ENCODE measurements around the gene PARP12. TPM values are rescaled to one million over a fixed set of nuclear protein-coding genes. Genes with fewer than 3 reads are reported as not detected.

The PARP12 gene
- polyA plus RNA-seq, 4 donors: 13.4 to 20.6 (median 15.0) TPM

DNA sequence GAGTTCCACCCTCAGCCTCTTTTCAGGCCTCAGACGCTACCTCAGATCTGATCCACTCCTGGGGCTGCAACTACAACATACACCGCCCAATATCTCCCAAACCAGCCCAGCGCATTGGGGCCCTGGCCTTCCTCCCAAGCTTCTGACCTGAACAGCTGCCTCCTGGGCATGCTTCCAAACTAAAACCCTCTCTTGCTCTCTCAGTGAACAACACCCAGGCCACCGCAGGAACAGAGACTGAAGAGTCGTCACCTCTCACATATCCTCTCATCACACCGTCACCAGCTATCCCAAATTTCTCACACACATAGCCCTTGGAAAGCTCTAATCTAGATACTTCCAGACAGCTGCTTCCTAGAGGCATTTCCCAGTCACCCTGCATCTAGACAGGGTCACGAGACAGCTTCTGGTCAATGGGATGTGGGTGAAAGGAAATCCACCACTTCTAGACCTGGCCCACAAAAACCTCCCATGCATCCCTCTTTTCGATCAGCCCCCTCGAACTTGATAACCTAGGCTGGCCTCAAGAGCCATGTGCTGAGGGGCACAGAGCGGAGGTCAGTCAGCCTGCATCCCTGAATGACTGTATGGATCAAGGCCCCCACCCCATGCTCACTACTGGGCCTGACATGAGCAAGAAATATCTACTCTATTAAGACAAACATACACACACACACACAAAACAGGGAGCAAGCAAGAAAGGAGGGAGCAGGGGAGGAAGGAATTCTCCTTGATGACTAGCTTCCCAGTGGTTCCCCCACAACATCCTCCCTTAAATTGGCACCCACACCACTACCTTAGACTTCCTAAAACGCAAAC lies 1.8 kb downstream of the PARP12 start:
- DNase-seq (ENCODE audit: low read depth in 4 of 4, low spot score in 3 of 4): no peak

GRCh38 chr7:140060243-140060630 lies 2.5 kb downstream of the PARP12 start:
- DNase-seq (ENCODE audit: low read depth in 4 of 4, low spot score in 3 of 4): no peak

DNA sequence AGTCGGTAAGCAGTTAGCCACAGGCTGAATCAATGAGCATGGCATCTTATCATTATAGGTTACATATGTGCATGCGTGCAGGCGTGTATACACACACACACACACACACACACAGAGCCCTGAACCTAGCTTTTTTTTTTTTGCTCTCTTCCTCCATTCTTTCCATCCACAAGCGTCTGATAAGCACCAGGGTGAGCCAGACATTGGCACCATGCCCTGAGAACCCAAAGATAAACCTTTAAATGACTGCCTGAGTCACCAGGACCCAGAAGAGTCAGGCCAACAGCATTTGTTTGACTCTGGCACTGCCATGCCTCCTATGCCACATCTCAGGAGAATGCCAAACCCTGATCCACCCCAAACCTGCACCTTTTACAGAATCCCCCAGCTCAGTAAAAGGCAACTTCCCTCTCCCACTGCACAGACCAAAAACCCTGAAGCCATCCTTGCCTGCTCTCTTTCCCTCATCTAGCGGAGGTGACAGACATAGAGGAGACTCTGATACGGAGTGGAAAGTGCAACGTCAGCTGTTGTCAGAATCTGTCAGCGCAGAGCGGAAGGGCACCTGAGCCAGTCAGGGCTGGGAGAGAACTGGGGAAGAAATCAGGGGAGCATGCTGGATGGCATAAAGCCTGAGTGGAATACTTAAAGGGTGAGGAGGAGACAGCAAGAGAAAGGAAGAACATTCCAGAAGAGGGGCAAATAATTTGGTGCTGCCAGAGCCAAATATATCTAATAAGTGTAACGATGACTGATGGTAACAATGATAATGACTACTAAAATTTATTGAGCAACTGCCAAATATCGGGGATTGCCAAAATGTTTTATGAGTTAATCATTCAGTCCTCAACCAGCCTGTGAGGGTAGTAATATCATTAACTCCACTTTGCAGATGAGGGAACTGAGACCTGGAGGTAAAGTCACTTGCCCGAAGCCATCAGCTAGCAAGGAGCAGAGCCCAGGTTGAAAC lies 3.2 kb downstream of the PARP12 start:
- DNase-seq (ENCODE audit: low read depth in 4 of 4, low spot score in 3 of 4): no peak

DNA sequence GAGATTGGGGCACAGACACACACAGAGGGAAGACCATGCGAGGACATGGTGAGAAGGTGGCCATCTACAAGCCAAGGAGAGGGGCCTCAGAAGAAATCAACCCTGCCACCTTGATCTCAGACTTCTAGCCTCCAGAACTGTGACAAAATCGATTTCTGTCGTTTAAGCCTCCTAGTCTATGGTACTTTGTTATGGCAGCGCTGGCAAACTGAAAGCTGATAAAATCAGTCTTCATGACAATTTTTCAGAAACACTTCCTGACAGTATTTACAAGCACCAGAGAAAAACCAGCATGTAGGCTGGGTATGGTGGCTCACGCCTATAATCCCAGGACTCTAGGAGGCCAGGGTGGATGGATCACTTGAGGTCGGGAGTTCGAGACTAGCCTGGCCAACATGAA lies 4.2 kb downstream of the PARP12 start:
- DNase-seq (ENCODE audit: low read depth in 4 of 4, low spot score in 3 of 4): no peak

DNA sequence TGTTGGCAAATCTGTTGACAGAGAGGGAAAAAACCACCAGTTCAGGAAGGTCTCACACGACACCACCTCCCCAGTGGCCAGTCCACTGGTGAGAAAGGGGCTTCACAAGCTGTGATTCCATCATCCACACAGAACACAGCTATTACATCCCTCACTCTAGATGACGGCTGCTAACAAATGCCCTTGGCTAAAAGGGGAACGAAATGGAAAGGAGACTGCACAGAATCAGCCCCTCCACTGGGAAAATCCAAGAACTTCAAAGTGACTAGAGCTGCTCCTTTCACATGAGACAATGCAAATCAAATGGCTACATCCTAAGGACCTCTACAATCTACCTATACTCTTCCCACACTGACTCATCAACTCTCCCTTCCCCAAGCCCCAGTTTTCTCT lies 5.6 kb downstream of the PARP12 start:
- no peak for DNase-seq (ENCODE audit: low read depth in 4 of 4, low spot score in 3 of 4)

- no peak for DNase-seq (ENCODE audit: low read depth in 4 of 4, low spot score in 3 of 4)
Observed at GRCh38 chr7:140056431-140057142, 6.2 kb downstream of the PARP12 start.

GRCh38 chr7:140055833-140056232 lies 6.9 kb downstream of the PARP12 start:
- DNase-seq (ENCODE audit: low read depth in 4 of 4, low spot score in 3 of 4): no peak

- no peak for DNase-seq (ENCODE audit: low read depth in 4 of 4, low spot score in 3 of 4)
Observed at GRCh38 chr7:140054751-140055150, 8.0 kb downstream of the PARP12 start.

- DNase-seq (ENCODE audit: low read depth in 4 of 4, low spot score in 3 of 4): no peak
Observed at GRCh38 chr7:140053812-140054539, 8.8 kb downstream of the PARP12 start.

DNA sequence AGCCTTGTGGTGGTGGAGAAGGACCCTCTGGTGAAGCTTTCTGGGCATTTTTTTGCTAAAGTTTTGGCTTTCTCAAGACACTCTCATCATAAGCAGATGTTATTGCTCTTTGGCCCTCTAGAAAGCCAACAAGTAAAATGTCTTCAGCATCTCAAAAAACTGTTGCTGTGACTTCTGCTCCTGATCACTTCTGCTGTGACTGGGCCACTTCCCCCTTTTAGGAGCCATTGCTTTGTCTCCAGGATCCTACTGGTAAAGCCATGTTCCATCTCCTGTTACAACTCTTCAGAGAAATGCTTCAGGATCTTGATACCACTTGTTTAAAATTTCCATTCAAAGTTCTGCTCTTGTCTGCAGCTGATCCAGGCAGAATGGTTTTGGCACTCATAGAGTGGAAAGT lies 10.9 kb downstream of the PARP12 start:
- DNase-seq (ENCODE audit: low read depth in 4 of 4, low spot score in 3 of 4): no peak

- DNase-seq (ENCODE audit: low read depth in 4 of 4, low spot score in 3 of 4): no peak
Observed at GRCh38 chr7:140050100-140050499, 12.7 kb downstream of the PARP12 start.

DNA sequence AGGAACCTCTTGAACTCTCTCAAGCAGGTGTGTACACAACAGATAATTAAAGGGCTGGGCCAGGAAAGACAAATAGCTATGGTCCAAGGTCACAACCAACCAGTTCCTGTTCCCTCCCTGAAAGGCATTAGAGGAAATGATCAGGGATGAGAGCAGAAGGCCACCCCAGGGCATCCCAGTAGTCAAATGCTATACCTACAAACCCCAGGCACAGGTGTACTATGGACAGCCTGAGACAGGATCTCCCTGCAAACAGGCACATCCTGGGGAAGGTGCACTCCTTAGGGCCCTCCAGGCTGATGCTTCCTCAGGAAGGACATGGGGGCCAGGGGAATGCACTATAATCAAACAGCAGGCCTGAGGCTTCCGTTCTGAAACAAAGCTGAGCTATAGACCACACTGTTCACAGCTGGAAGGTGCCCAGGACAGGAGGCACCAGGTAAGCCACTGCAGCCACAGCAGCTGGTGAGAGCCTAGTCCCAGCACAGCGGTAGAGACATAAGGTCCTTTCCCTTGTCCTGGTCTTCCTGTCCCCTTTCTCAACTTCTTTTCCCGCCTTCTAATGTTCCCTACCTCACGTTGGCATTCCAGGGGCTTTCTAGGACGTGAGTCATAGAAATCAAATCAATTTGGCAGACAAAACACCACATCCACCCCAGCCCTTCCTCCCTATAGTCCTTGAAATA lies 13.3 kb downstream of the PARP12 start:
- DNase-seq (ENCODE audit: low read depth in 4 of 4, low spot score in 3 of 4): no peak

GRCh38 chr7:140048989-140049338 lies 13.8 kb downstream of the PARP12 start:
- DNase-seq (ENCODE audit: low read depth in 4 of 4, low spot score in 3 of 4): no peak

DNA sequence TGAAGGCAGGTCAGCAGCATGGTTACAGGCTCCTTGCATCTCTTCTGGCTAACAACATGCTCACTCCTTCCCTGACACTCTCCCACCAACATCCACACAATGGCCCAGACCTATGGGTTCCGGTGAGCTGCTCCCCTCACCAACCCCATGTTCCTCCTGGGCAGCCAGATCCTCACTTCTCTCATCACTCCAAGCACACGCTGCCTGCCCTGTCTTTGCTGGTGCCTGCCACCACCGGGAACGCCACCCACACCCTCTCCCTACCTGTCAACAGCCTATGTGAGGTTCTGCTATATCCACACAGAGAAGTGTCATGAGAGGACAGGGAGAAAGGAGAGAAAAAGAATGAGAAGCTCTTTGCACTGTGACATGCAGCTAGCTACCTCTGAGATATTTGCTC lies 14.6 kb downstream of the PARP12 start:
- DNase-seq (ENCODE audit: low read depth in 4 of 4, low spot score in 3 of 4): no peak

- no peak for DNase-seq (ENCODE audit: low read depth in 4 of 4, low spot score in 3 of 4)
Observed at GRCh38 chr7:140047197-140047596, 15.6 kb downstream of the PARP12 start.

DNA sequence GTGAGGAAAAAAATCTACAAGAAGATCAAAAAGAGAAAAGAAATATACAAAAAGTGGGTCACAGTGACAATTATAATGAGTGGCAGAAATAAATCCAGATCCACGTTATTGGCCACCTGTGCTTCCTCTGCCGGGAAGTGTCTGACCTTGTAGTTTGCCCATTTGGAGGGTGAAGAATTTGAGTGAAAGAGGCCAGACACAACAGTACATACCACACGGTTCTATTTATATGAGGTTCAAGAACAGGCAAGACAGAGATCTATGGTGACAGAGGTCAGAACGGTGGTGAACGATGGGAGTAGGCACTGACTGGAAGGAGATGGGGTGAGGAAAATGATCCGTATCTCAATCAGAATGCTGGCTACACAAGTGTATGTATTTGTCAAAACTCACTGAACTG lies 17.1 kb downstream of the PARP12 start:
- no peak for DNase-seq (ENCODE audit: low read depth in 4 of 4, low spot score in 3 of 4)

DNA sequence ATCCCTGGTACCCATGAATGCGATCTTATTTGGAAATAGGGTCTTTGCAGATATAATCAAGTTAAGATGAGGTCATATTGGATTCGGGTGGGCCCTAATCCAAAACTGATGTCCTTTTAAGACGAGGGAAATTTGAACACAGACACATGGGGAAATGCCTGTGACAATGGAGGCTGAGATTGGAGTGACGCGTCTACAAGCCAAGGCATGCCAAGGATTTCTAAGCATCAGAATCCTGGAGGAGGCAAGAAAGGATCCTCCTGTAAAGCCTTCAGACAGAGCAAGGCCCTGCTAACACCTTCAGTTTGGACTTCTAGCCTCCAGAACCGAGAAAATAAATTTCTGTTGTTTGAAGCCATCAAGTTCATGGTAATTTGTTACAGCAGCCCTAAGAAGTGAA lies 18.5 kb downstream of the PARP12 start:
- no peak for DNase-seq (ENCODE audit: low read depth in 4 of 4, low spot score in 3 of 4)

DNA sequence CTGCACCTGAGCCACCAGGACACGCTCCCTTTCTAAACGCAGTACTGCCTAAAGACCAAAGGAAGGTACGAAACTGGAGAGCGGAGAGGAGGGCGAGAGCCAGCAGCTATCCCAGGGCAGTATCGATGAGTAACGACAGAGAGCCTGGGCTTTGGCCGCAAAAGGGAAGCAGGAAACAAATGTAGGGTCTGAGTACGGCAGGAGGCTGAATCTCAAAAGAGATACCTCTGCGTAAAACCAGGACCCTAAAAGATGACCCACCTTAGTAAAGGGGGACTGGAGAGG lies 20.4 kb downstream of the PARP12 start:
- no peak for DNase-seq (ENCODE audit: low read depth in 4 of 4, low spot score in 3 of 4)

- no peak for DNase-seq (ENCODE audit: low read depth in 4 of 4, low spot score in 3 of 4)
Observed at GRCh38 chr7:140041659-140042385, 20.9 kb downstream of the PARP12 start.
